ENCODE measurements around the gene FGF12. TPM values are rescaled to one million over a fixed set of nuclear protein-coding genes. Genes with fewer than 3 reads are reported as not detected.
A peak's percentile ranks its signal among the peaks of the same experiment; 100 is the strongest.

FGF12 gene
- total RNA-seq, 1 experiment from 2014 or later: not detected

DNA sequence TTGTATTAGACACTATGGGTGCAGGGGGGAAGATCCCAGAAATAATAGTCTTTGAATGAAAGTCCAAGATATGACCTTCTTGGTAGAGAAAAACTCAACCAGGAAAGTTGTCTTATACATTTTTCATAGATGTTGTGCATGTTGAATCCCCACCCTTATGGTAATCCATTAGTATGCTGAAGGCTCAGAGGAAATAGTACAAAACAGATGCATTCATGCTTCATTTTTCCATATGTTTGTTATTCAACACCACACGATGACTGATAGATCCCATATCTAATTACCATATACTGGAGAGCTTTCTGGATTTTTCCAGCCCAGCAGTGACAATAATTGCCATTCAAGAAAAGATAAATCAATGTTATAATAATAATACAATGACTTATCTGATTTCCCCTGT is 487.4 kb downstream of the FGF12 start:
- Histone ChIP-seq H3K4me1 (replicated peaks) (no peaks in the 10 kb centered on the region), H3K36me3 (no peaks in the 10 kb centered on the region), H3K4me3 (no peak overlapping the region), H3K27me3 (replicated peaks) (no peaks in the 10 kb centered on the region), H3K9me3 (replicated peaks) (no peaks in the 10 kb centered on the region), H3K27ac (no peak overlapping the region)
- DNase-seq (ENCODE audit: low read depth in 1 of 2, low spot score in 2 of 2): no peak

DNA sequence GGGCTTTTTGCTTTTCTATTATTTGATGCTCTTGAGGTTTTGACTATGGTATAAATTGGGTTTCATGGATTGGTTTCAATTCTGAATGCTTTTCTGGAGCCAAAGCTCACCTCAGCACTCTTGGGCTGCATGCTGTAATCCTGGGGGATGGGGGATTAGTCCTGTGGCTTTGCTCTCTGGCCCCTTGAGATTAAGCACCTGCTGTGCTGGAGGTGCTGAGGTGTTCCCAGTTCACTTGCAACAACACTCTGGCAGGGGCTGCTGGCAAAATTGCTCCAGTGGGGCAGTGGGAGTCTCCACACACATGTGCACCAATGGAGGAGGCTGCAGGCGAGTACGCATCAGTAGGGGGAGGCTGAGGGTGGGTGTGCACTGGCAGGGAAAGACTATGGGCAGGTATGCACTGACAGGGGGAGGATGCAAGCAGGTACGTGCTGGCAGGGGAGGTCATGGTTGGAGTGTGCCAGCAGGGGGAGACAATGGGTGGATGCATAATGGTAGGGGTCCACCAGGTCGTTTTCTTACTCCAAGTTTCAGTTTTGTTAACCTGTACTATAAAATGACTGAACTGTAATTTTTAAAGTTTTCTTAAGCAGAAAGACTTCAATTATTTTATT is 489.2 kb downstream of the FGF12 start:
- no peak overlapping the region for H3K27ac ChIP-seq
- no peaks in the 10 kb centered on the region for H3K36me3 ChIP-seq
- no peak for DNase-seq (ENCODE audit: low read depth in 1 of 2, low spot score in 2 of 2)
- no peaks in the 10 kb centered on the region for H3K4me1 ChIP-seq (replicated peaks)
- H3K27me3 ChIP-seq (replicated peaks): no peaks in the 10 kb centered on the region
- no peaks in the 10 kb centered on the region for H3K9me3 ChIP-seq (replicated peaks)
- H3K4me3 ChIP-seq: no peak overlapping the region

DNA sequence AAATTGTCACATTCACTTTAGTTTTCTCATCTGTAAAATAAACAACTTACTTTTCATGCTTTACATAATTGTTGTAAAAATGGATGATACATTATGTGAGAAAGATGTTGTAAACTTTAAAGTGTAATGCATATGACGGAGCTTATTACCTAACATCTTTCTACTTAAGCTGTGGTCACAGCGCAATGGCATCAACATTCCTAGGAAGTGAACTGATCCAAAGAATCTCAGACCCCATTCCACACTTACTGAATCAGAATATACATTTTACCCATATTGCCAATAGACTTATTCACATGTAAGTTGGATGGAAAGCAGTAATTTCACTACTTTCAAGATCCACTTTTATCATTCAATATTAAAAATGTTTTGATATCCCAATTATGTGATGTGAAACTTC is 497.5 kb downstream of the FGF12 start:
- no peaks in the 10 kb centered on the region for H3K9me3 ChIP-seq (replicated peaks)
- H3K4me3 ChIP-seq: no peak overlapping the region
- no peaks in the 10 kb centered on the region for H3K36me3 ChIP-seq
- no peak overlapping the region for H3K27ac ChIP-seq
- H3K27me3 ChIP-seq (replicated peaks): no peaks in the 10 kb centered on the region
- H3K4me1 ChIP-seq (replicated peaks): no peaks in the 10 kb centered on the region
- DNase-seq (ENCODE audit: low read depth in 1 of 2, low spot score in 2 of 2): no peak

DNA sequence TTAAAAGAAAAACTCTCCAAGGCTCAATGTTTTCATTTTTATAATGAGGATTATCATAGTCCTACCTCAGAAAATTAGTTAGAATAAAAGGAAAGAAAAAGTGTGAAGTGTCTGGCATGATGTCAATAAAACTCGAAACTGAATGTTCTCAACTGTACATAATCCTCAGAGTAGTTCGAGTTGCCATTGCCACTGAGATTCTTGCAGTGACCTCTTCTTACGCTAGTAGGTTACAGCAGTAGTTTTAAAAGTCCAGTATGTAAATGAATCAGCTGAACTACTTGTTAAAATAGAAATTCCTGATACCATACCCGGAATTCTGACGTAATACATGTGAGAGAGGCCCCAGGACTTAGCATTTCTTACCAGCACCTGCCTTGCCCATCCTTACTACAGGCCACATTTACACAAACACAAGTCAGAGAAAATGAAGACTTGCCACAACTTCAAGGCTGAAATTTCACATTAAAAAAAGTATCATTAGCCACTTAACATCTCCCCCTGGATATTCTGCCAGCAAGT is 502.6 kb downstream of the FGF12 start:
- no peaks in the 10 kb centered on the region for H3K27me3 ChIP-seq (replicated peaks)
- no peaks in the 10 kb centered on the region for H3K4me1 ChIP-seq (replicated peaks)
- no peaks in the 10 kb centered on the region for H3K9me3 ChIP-seq (replicated peaks)
- H3K4me3 ChIP-seq: no peak overlapping the region
- no peak for DNase-seq (ENCODE audit: low read depth in 1 of 2, low spot score in 2 of 2)
- H3K36me3 ChIP-seq: no peaks in the 10 kb centered on the region
- H3K27ac ChIP-seq: no peak overlapping the region

DNA sequence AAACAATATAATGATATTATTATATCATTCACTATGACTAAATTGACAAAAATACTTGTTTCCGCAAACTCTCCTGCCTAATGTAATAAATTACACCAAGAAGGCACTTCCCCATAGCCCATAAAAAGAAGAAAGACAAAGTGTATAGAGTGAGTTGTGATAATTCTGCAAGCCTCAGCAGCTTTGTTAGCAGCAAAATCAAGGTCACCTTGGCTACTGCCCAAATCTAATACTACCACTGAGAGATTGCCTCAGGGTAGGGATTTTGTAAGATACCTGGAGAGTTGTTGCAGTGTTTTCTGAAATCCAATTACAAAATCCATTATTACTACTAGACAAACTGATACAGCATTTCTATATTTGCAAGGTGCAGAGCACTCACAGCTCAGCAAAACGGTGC is 503.5 kb downstream of the FGF12 start:
- Histone ChIP-seq H3K4me3 (no peak overlapping the region), H3K27ac (no peak overlapping the region), H3K27me3 (replicated peaks) (no peaks in the 10 kb centered on the region), H3K36me3 (no peaks in the 10 kb centered on the region), H3K4me1 (replicated peaks) (no peaks in the 10 kb centered on the region), H3K9me3 (replicated peaks) (no peaks in the 10 kb centered on the region)
- DNase-seq (ENCODE audit: low read depth in 1 of 2, low spot score in 2 of 2): no peak

DNA sequence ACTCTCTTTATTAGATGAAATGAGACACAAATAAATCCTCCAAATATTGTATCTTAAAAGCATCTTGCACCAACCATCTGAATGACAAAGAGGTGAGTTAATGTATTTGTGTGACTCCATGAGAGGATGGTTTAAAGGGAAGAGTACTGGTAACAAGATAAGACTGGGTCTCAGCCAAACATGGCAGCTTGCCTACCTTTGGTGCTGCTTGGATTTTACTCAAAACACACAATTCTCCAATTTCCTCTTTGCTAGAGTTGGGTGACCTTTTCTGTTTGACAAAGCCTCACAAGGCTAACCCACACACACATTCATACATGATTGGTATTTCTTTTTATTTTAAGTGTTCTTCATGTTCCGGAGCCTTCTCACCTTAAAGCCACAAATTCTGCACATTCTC is 506.4 kb downstream of the FGF12 start:
- H3K27ac ChIP-seq: no peak overlapping the region
- H3K36me3 ChIP-seq: no peaks in the 10 kb centered on the region
- H3K27me3 ChIP-seq (replicated peaks): no peaks in the 10 kb centered on the region
- H3K4me1 ChIP-seq (replicated peaks): no peaks in the 10 kb centered on the region
- H3K4me3 ChIP-seq: no peak overlapping the region
- DNase-seq (ENCODE audit: low read depth in 1 of 2, low spot score in 2 of 2): no peak
- no peaks in the 10 kb centered on the region for H3K9me3 ChIP-seq (replicated peaks)

DNA sequence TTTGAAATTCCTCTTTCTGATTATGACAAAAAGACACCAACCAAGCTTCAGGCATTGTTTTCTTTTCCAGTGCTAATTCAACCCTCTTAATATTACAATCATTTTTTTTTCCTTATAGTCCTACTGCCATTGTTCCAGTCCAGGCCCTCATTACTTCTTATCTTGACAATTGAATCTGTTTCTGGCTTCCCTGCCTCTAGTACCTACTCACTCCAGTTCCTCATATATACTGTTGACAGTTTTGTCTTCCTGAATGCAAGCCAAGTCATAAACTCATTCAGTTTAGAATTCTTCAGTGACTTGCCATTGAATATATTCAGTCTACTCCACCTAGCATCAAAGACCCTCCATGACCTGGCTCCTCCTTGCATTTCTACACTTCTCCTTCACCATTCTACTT is 507.4 kb downstream of the FGF12 start:
- Histone ChIP-seq H3K27ac (no peak overlapping the region), H3K36me3 (no peaks in the 10 kb centered on the region), H3K27me3 (replicated peaks) (no peaks in the 10 kb centered on the region), H3K4me3 (no peak overlapping the region), H3K9me3 (replicated peaks) (no peaks in the 10 kb centered on the region), H3K4me1 (replicated peaks) (no peaks in the 10 kb centered on the region)
- DNase-seq (ENCODE audit: low read depth in 1 of 2, low spot score in 2 of 2): no peak

DNA sequence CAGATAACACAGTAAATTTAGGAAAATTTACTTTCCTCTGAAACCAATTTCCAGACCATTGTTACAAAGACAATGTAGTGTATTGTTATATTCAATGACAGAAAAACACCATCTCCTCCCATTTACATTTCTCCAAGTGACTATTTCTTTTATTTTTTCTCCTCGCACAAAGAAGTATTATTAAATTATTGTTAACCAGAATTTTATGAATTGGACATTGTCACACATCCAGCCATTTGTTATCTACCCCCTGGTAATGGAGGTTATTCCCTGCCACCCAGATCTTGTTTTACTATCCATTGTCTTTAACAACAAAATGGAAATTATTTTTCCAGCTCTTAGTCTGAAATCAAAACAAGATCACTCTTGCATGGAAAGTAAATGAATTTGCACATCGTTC is 511.3 kb downstream of the FGF12 start:
- no peak for DNase-seq (ENCODE audit: low read depth in 1 of 2, low spot score in 2 of 2)
- no peaks in the 10 kb centered on the region for H3K9me3 ChIP-seq (replicated peaks)
- H3K27ac ChIP-seq: no peak overlapping the region
- no peak overlapping the region for H3K4me3 ChIP-seq
- H3K4me1 ChIP-seq (replicated peaks): no peaks in the 10 kb centered on the region
- H3K36me3 ChIP-seq: no peaks in the 10 kb centered on the region
- H3K27me3 ChIP-seq (replicated peaks): no peaks in the 10 kb centered on the region

DNA sequence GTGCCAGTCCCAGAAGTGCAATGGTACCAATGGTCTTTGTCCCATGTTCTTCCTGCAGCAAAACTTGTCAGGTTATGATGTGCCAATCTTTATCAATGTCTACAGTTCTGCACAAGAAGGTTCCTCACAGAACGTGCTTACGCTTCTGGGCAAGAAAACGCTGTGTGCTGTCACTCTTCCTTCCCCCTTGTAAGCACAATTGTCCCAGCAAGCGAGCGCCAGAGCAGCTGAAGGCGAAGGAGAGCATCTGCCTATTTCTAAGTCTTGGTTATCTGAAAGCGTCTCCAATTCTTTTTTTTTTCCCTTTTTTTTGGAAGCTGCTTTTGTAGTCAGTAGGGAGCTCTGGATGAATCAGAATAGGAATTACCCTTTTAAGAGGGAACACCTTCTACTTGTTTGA is 514.4 kb downstream of the FGF12 start:
- Histone ChIP-seq H3K36me3 (no peaks in the 10 kb centered on the region), H3K4me1 (replicated peaks) (no peaks in the 10 kb centered on the region), H3K27me3 (replicated peaks) (no peaks in the 10 kb centered on the region), H3K27ac (no peak overlapping the region), H3K4me3 (no peak overlapping the region), H3K9me3 (replicated peaks) (no peaks in the 10 kb centered on the region)
- DNase-seq (ENCODE audit: low read depth in 1 of 2, low spot score in 2 of 2): no peak

DNA sequence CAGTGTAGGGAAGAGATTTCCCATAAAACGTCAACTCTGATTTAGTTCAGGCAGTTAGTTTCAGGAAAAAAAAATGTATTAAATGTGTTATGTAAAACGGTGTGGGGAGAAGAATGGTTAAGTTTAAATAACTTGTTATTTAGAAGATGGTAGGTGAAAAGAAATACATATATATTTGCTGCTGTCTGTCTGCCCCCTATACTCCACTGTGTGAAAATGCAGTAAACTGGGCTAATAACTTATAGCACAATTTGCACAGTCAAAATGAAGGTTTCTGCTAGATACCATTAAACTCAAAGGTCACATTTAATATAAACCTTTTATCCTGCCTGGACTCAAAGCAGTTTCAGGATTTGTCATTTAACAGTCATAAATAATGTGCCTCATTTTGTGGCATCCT is 515.0 kb downstream of the FGF12 start:
- no peaks in the 10 kb centered on the region for H3K4me1 ChIP-seq (replicated peaks)
- DNase-seq (ENCODE audit: low read depth in 1 of 2, low spot score in 2 of 2): no peak
- H3K27ac ChIP-seq: no peak overlapping the region
- no peaks in the 10 kb centered on the region for H3K36me3 ChIP-seq
- H3K9me3 ChIP-seq (replicated peaks): no peaks in the 10 kb centered on the region
- H3K27me3 ChIP-seq (replicated peaks): no peaks in the 10 kb centered on the region
- no peak overlapping the region for H3K4me3 ChIP-seq

DNA sequence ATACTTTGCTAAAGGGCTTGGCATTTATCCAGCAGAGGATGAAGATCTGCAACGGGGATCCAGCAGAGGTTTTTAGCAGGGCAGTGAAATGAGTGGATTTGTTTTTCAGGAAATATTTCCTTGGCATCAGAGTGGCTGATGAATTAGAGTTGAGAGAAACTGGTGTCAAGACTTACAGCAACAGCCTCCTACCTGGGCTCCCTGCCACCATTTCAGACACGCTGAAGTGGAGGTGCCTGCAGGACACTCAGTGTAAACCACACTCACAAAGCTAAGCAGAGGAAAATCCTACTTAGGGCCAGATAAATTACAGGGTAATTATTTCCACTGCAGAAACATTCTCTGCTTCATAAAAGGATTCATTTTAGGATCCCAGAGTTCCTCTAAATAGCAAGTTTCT is 519.7 kb downstream of the FGF12 start:
- H3K27ac ChIP-seq: no peak overlapping the region
- H3K27me3 ChIP-seq (replicated peaks): no peaks in the 10 kb centered on the region
- no peaks in the 10 kb centered on the region for H3K9me3 ChIP-seq (replicated peaks)
- H3K4me1 ChIP-seq (replicated peaks): no peaks in the 10 kb centered on the region
- DNase-seq (ENCODE audit: low read depth in 1 of 2, low spot score in 2 of 2): no peak
- H3K4me3 ChIP-seq: no peak overlapping the region
- no peaks in the 10 kb centered on the region for H3K36me3 ChIP-seq

DNA sequence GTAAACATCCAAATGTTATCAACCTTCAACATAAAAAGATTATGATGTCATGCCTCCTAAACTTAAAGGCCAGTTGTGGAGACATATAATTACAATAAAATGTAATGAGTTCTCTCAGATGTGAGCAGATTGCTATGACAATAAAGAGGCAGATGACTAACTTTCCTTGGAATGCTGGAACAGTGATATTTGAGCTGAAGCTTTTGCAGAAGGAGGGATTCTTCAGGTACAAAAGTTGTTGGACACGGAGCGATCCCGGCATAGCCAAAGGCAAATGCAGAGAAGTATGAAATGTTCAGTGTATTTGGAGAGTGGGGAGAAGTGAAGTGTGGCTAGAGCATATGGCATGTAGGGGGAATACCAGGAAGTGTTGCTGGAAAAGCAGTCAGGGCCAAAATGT is 520.1 kb downstream of the FGF12 start:
- no peak overlapping the region for H3K4me3 ChIP-seq
- no peak overlapping the region for H3K27ac ChIP-seq
- no peaks in the 10 kb centered on the region for H3K9me3 ChIP-seq (replicated peaks)
- no peaks in the 10 kb centered on the region for H3K27me3 ChIP-seq (replicated peaks)
- no peaks in the 10 kb centered on the region for H3K4me1 ChIP-seq (replicated peaks)
- no peak for DNase-seq (ENCODE audit: low read depth in 1 of 2, low spot score in 2 of 2)
- no peaks in the 10 kb centered on the region for H3K36me3 ChIP-seq

DNA sequence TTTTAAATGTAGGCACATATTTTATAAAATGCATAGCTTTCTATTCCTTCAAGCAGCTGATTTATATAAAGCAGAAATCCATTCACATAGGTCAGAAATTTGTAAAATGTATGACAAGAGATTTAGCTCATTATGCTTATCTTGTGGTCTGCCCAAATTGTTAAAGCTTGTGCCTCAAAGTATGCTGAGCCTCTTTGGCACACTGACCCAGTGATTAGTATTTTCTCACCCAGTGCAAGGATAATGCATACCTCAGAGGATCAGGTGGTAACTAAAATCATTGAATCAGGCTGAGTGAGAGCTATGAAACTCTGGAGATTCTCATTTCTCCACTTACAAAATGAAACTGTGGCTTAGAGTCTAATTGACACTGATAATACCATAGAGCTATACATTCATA is 533.3 kb downstream of the FGF12 start:
- no peak for DNase-seq (ENCODE audit: low read depth in 1 of 2, low spot score in 2 of 2)
- H3K27me3 ChIP-seq (replicated peaks): no peaks in the 10 kb centered on the region
- no peaks in the 10 kb centered on the region for H3K4me1 ChIP-seq (replicated peaks)
- H3K36me3 ChIP-seq: no peaks in the 10 kb centered on the region
- H3K27ac ChIP-seq: no peak overlapping the region
- no peaks in the 10 kb centered on the region for H3K9me3 ChIP-seq (replicated peaks)
- no peak overlapping the region for H3K4me3 ChIP-seq

DNA sequence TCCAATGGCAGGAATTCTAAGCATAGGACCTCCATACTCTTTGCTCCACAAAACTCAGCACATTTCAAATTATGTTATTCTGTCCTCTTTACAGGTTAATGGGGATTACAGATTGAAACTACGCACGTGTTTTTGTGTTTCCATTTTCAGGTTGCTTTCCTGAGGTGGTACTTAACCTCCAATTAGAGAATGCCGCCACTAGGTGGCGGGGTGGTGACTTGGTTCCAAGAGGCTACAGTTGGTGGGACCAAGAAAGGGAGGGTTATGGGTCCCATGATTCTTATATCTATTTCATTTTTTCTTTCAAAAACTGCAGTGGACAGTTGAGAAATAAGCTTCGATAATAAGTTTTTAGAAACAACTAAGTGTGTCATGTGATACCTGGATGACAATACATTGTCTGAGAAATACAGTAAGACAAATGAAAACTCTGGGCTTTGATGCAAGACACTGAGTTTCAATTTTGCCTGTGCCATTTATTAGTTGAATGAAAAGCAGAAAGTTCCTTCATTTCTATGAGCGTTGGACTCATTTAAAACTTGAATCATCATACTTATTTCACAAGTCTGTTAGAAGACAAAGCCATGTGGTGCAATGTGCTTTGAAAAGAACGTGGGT is 539.0 kb downstream of the FGF12 start:
- Histone ChIP-seq H3K9me3 (replicated peaks) (no peaks in the 10 kb centered on the region; the same call in 1 of the 2 replicates), H3K4me1 (replicated peaks) (no peaks in the 10 kb centered on the region), H3K27me3 (replicated peaks) (no peaks in the 10 kb centered on the region), H3K27ac (no peak overlapping the region), H3K4me3 (no peak overlapping the region), H3K36me3 (no peaks in the 10 kb centered on the region)
- peak; percentile 5 to 42 for DNase-seq (ENCODE audit: low read depth in 1 of 2, low spot score in 2 of 2)
